ENCODE data around the gene CYLD.

The CYLD gene

DNA sequence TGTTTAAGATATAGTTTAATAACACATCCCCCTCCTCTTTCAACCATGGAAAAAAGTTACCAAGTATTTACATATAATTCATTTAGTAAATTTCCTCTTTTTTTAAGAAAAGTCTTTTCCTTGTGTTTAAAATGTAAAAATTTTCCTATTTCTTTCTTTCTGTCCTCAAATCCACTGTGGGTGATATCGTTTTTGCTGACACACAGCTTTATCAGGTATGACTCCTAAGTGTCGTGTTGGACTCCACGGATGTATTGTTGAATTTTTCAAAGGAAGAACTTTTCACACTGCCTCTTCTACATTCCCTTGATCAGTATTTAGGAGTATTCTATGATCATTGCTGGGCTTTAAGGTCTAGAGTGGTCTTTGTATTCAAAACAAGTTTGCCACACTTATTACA lies 33.1 kb downstream of the CYLD start:
- TF ChIP-seq, protein P1, sequence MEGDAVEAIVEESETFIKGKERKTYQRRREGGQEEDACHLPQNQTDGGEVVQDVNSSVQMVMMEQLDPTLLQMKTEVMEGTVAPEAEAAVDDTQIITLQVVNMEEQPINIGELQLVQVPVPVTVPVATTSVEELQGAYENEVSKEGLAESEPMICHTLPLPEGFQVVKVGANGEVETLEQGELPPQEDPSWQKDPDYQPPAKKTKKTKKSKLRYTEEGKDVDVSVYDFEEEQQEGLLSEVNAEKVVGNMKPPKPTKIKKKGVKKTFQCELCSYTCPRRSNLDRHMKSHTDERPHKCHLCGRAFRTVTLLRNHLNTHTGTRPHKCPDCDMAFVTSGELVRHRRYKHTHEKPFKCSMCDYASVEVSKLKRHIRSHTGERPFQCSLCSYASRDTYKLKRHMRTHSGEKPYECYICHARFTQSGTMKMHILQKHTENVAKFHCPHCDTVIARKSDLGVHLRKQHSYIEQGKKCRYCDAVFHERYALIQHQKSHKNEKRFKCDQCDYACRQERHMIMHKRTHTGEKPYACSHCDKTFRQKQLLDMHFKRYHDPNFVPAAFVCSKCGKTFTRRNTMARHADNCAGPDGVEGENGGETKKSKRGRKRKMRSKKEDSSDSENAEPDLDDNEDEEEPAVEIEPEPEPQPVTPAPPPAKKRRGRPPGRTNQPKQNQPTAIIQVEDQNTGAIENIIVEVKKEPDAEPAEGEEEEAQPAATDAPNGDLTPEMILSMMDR (IDR thresholded peaks at IDR 0.05; ENCODE audit: low read depth, low read length, missing control alignments), result no peak
- no peak overlapping the region for H3K4me3 ChIP-seq (replicated peaks; ENCODE audit: low read depth, low read length)
- no peak for DNase-seq (ENCODE audit: extremely low read depth, low read depth)

DNA sequence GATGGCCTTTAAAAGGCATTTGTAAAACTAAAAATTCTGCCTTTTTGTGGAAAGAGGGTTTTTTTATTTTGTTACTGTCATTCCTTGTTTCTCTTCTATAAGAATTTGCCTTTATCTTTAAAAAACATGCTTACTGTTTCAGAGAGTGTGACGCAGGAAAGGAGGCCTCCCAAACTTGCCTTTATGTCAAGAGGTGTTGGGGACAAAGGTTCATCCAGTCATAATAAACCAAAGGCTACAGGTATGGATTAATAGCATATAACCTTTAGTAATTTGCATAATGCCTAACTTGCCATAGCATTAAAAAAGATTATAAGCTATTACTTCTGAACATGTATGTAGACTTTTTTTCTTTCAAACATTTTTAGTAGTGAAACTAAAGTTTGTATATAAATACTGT lies 34.2 kb downstream of the CYLD start:
- no peak overlapping the region for H3K4me3 ChIP-seq (replicated peaks; ENCODE audit: low read depth, low read length)
- TF ChIP-seq, protein P1 (IDR thresholded peaks at IDR 0.05; ENCODE audit: low read depth, low read length, missing control alignments), result no peak
- no peak for DNase-seq (ENCODE audit: extremely low read depth, low read depth)

DNA sequence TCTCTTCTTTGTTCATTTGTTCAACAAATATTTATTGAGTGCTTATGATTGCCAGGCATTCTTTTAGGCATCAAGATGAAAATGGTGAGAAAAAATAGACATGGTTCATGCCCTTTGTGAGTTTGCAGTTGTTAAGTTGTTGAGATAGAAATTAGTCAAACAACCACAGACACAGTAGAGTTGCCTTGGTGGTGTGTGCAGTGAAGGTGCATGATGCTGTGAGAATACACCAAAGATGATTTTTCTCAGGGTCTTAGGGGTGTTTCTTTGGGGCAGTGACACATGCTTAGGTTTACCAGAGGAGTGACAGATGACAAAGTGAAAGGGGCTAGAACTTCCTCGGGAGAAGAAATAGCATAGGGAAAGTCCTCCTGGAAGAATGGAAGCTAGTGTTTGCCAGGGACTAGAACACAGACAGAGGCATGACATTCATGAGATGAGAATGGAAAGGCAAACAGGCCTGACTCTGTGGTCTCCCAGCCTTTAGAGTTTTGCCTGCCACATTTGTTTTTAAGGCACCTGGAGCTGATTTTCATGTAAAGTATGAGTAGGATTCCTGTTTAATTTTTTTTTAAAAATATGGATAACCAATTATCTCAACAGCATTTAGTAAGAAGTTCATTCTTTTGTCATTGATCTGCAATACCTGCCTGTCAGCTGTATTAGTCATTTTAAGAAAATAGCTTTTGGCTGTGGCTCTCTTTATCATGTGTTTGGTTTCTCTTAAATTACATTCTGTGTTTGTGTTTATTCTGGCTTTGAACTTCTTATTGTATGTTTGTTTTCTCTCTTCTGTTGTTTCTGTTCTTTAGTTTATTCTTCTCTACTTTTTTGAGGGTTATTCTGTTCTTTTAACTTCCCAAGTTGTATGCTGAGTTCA lies 36.6 kb downstream of the CYLD start:
- TF ChIP-seq, protein P1 (IDR thresholded peaks at IDR 0.05; ENCODE audit: low read depth, low read length, missing control alignments), result no peak
- no peak for DNase-seq (ENCODE audit: extremely low read depth, low read depth)
- no peak overlapping the region for H3K4me3 ChIP-seq (replicated peaks; ENCODE audit: low read depth, low read length)

DNA sequence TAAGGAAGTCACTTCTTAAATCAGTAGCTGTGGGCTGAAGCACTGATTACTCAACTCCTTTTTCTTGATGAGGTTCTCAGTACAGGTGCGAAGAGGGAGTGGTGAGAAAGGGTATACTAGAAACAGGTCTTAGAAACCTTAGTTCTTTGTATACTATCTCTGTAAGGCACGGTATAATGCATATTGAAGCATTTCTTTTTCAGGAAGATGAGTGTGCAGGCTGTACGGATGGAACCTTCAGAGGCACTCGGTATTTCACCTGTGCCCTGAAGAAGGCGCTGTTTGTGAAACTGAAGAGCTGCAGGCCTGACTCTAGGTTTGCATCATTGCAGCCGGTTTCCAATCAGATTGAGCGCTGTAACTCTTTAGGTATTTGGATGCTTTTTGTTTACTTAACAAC lies 39.2 kb downstream of the CYLD start:
- DNase-seq (ENCODE audit: extremely low read depth, low read depth), result no peak
- TF ChIP-seq, protein P1 (IDR thresholded peaks at IDR 0.05; ENCODE audit: low read depth, low read length, missing control alignments), result peak; percentile 19
- no peak overlapping the region for H3K4me3 ChIP-seq (replicated peaks; ENCODE audit: low read depth, low read length)

GRCh38 chr16:50781518-50781917 lies 39.6 kb downstream of the CYLD start:
- TF ChIP-seq, protein P1 (IDR thresholded peaks at IDR 0.05; ENCODE audit: low read depth, low read length, missing control alignments), result no peak
- H3K4me3 ChIP-seq (replicated peaks; ENCODE audit: low read depth, low read length), result no peak overlapping the region
- DNase-seq (ENCODE audit: extremely low read depth, low read depth), result no peak

DNA sequence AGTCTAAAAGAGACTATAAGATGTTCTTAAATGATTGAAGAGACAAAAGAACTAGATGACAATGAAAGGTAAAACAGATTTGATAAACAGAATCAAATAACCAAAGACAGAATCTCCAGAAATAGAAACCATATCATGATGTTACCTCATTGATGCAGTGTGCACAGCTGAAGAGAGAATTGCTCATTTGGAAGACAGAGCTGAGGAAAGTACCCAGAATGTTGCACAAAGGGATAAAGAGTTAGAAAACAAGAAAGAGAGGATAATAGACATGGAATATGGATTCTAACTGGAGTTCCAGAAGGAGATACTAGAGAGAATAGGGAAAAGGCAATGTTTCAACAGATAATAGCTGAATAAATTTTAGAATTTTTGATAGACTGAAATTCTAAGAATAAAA lies 47.9 kb downstream of the CYLD start:
- H3K4me3 ChIP-seq (replicated peaks; ENCODE audit: low read depth, low read length), result no peak overlapping the region
- no peak for DNase-seq (ENCODE audit: extremely low read depth, low read depth)
- TF ChIP-seq, protein P1 (IDR thresholded peaks at IDR 0.05; ENCODE audit: low read depth, low read length, missing control alignments), result no peak

Data from HFF-Myc (cell line).